HFF-Myc (cell line): ENCODE measurements around the gene OR2L2.

Experiments used
- DNase-seq: peaks from one replicate; pipeline ENCODE4 v3.0.0-alpha.2; 2011; ENCODE audit warnings: low read depth; ENCODE audit errors: extremely low read depth
- H3K4me3 ChIP-seq: replicated peaks from 2 replicates; pipeline ENCODE4 v1.5.1; 2011; ENCODE audit warnings: low read depth, mild to moderate bottlenecking, control low read depth, low read length
- TF ChIP-seq, protein P1 (sequence below): IDR thresholded peaks from 2 replicates; pipeline ENCODE4 v1.5.1; 2012; ENCODE audit warnings: mild to moderate bottlenecking, low read depth, low read length, control low read depth; ENCODE audit errors: missing control alignments

Gene OR2L2

GRCh38 chr1:248029770-248030169, at the start of gene OR2L2:
Gene OR2L2 (plus strand): TSS chr1:248030070. CDS start chr1:248038268, 8,198 bp downstream.
- TF ChIP-seq, protein P1, sequence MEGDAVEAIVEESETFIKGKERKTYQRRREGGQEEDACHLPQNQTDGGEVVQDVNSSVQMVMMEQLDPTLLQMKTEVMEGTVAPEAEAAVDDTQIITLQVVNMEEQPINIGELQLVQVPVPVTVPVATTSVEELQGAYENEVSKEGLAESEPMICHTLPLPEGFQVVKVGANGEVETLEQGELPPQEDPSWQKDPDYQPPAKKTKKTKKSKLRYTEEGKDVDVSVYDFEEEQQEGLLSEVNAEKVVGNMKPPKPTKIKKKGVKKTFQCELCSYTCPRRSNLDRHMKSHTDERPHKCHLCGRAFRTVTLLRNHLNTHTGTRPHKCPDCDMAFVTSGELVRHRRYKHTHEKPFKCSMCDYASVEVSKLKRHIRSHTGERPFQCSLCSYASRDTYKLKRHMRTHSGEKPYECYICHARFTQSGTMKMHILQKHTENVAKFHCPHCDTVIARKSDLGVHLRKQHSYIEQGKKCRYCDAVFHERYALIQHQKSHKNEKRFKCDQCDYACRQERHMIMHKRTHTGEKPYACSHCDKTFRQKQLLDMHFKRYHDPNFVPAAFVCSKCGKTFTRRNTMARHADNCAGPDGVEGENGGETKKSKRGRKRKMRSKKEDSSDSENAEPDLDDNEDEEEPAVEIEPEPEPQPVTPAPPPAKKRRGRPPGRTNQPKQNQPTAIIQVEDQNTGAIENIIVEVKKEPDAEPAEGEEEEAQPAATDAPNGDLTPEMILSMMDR = no peak
- H3K4me3 ChIP-seq = no peak within 1 kb of the TSS
- no peak for DNase-seq

DNA sequence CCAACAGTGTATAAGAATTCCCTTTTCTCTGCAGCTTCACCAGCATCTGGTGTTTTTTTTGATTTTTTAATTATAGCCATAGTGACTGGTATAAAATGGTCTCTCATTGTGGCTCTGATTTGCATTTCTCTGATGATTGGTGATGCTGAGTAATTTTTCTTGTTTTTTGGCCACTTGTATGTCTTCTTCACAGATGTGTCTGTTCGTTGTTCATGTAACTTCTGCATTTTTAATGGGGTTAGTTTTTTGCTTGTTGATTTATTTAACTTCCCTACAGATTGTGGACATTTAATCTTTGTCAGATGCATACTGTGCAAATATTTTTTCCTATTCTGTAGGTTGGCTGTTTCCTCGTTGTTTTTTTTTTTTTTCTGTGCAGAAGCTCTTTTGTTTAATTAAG, 36.9 kb upstream of the OR2L2 start:
- TF ChIP-seq, protein P1 = no peak
- H3K4me3 ChIP-seq = no peak overlapping the region
- no peak for DNase-seq

DNA sequence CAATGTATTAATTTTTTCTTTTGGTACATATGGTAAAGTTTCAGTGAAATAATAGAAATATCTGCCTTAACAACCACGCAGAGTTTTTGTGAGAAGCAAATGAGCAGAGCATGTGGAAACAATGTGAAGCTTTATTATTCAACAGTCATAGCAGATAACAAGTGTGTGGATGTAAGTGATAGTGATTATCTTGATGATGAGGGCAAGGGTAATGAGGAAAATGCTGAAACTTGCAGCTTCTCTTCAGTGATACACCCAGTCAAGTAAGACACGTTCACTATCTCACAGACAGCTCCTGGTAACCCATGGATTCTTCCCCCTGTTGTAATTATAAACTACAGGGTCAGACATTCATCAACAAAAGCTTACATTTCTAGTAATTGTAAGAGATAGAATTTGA, 31.1 kb upstream of the OR2L2 start:
- TF ChIP-seq, protein P1 = no peak
- DNase-seq = no peak
- H3K4me3 ChIP-seq = no peak overlapping the region

DNA sequence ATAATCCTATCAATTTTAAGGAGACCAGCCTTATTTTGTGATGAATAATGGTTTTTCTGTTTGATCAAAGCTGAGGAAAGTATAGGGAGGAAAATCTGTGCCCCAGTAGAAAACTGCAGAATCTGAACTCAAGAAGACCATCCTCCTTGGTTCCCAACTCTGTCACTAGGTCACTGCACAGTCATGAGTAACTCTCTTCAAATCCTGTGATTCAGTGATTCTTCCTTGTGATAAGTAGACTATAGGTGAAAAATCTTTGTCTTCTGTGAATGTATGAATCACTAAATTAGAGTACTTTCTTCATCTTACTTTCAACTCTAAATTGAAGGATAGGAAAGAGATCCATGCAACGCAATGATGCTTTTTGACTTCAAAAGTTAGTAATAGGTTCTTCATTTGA, 29.7 kb upstream of the OR2L2 start:
- no peak for DNase-seq
- H3K4me3 ChIP-seq = no peak overlapping the region
- TF ChIP-seq, protein P1 = no peak

GRCh38 chr1:248007778-248008177, 22.1 kb upstream of the OR2L2 start:
- TF ChIP-seq, protein P1 = no peak
- DNase-seq = no peak
- no peak overlapping the region for H3K4me3 ChIP-seq

GRCh38 chr1:248009681-248010080, 20.2 kb upstream of the OR2L2 start:
- no peak for DNase-seq
- TF ChIP-seq, protein P1 = no peak
- no peak overlapping the region for H3K4me3 ChIP-seq

DNA sequence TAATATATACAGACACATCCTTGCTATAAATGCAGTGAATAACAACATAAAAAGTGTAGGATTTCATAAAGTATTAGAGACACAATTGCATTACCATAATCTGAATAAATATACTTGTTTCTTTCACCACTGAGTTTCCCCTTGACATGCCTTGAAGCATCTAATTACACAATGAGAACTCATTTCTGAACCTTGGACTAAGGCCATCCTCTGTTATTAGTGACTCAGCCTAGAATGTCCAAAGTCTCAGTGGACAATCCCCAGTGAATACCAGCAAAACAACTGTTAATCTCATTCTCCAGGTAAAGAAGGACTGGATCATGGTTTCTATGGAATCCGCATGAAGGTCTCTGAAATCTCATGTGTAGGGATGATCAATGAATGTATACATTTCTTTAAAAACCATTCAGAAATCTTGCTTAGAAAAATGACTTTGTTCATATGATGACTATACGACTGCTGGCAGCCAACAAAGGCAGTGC, 16.6 kb upstream of the OR2L2 start, which contains the start of gene OR2L5:
OR2L5 (plus strand) TSS at position 432 of the 482 bp plus-strand sequence. CDS start 8,288 bp downstream, outside the sequence.
- DNase-seq = no peak

More for the DNA sequence above, 16.6 kb upstream of the OR2L2 start, which contains the start of gene OR2L5:
- TF ChIP-seq, protein P1 = no peak
- H3K4me3 ChIP-seq = no peak within 1 kb of the TSS
